ENCODE measurements around the gene OGA.

- no peak for TF ChIP-seq CTCF (IDR thresholded peaks at IDR 0.05)
- no peak for TF ChIP-seq POLR2A (IDR thresholded peaks at IDR 0.05)
- no peak for TF ChIP-seq POLR2AphosphoS5 (IDR thresholded peaks at IDR 0.05)
Observed at GRCh38 chr10:101752241-101752640, 66.0 kb downstream of the OGA start.
